HG03571 (cell line): ENCODE measurements around the gene DENND1C.

Experiments
- ATAC-seq: cut with Tn5 transposase; IDR thresholded peaks from one replicate; pipeline ENCODE4 v1.9.1; 2021; ENCODE audit not compliant: unreplicated experiment

Gene DENND1C

DNA sequence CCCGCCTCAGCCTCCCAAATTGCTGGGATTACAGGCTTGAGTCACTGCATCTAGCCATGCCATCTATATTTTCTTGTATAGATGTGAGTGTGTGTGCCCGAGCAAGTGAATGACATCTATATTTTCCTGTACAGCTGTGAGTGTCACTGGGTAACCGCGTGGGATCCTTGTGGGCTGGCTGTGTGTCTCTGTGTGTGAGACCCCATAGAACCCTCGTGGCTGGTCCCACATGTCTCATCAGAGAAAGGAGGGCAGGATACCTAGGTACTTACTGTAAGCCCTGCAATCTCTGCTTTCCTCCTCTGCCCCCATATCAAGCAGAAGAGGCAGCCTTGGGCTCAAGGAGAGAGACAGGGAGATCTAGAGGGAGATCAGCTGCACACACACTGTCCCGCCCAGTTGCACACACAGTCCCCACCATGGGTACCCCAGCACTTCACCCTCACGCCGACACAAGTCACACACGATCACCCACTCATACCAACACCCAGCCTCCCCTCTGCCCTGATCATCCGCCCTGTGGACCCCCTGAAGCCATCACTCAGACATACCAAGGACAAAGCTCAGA lies 655 bp downstream of the DENND1C start:
- ATAC-seq: peak; percentile 30

DNA sequence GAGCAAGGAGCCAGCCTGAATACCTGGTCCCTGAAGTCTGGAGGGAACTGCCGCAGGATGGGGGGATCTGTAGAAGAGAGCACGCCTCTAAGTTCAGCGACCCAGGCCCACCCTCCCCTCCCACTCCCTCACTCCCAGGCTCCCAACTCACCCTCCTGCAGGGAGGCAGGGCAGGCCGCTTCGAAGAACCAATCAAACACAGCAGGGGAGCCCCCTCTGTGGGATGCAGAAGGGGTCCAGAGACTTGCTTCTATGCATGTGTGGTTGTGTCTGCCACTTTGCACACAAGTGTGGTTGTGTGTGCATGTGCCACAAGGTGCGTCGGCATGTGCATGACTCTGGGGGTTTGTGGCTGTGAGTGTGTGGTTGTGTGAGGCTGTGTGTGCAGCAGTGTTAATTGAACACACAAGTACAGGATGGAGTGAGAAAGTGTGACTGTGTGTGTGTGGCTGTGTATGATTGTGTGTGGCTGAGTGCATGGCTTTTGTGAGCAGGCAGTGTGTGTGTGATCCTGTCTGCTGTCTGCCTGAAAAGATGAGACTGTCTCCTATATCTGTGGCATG lies 1.7 kb downstream of the DENND1C start:
- no peak for ATAC-seq

- no peak for ATAC-seq
Observed at GRCh38 chr19:6478815-6479214, 2.8 kb downstream of the DENND1C start.

GRCh38 chr19:6476896-6477431 lies 4.6 kb downstream of the DENND1C start:
- no peak for ATAC-seq

DNA sequence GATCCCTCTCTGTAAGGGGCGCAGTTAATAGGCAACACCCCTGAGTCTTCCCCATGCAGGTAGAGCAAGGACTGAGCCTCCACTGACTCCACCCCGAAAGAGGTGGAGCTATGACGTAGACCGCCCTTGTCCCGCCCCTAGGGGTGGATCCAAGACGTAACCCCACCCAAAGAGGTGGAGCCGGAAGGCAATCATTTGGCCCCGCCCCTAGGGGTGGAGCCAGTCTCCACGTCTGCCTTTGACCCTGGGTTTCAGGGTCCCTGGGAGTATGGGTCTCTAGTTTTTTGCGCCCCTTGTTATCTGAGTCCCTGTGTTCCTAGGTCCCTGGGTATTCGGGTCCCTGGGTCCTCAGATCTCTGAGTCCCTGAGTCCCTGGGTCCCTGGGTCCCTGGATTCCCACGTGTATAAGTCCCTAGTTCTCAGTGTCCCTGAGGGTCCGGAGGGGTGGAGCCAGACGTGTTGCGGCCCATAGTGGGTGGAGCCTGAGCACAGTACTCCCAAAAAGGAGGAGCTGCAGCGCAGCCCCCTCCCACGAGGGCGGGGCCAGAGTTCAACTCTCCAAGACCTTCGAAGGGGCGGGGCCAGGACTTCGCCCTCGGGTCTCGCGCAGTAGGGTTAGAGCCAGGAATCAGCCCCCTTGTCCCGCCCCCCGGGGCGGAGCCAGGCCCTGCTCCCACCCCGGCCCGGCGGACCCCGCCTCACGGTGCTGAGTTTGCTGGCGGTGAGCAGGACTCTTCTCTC lies 5.3 kb downstream of the DENND1C start:
- ATAC-seq: no peak

DNA sequence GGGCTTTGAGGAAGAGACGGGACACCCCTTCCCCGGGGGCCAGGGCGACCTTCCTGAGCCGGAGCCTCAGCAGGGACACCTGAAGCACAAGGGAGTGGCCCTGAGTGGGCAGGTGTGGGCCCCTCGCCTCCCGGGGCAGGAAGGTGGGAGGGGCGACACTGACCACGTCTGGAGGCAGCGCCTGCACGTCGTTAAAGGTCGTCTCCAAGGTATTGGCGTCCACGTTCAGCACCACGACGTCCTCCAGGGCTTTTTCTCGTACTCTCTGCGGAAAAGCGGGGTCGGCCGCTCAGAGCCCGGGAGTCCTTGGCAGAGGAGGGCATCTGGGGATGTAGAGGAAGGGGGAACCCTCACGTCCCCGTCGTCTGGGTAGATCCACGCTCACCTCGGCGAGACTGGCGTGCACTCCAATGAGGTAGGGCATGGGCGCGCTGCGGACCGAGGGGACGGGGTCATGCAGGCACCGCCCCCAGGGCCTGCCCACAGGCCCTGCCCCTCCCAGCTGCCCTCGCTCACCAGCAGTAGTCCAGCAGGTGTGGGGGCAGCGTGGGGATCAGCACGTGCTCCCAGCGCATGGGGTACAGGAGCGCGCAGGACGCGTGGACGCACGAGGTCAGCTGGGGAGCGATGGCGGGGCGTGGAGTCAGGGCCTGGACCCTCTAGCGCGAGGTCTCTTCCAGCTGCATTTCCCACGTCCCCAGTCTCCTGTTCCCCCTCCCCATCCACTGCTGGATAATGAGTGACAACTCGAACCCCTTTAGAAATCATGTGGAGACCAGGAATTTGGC lies 6.1 kb downstream of the DENND1C start:
- no peak for ATAC-seq

DNA sequence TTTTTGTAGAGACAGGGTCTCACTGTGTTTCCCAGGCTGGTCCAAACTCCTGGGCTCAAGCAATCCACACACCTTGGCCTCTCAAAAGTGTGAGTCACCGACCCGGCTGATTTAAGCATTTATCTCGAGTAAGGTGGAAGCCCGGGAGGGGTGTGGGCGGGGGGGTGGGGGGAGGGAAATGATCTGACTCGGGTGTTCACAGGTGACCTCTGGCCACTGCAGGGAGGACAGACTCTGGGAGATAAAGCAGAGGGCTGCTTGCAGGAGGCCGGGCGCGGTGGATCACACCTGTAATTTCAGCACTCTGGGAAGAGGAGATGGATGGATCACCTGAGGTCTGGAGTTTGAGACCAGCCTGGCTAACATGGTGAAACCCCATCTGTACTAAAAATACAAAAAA lies 7.9 kb downstream of the DENND1C start:
- ATAC-seq: no peak

- ATAC-seq: no peak
Observed at GRCh38 chr19:6472713-6473112, 8.9 kb downstream of the DENND1C start.

DNA sequence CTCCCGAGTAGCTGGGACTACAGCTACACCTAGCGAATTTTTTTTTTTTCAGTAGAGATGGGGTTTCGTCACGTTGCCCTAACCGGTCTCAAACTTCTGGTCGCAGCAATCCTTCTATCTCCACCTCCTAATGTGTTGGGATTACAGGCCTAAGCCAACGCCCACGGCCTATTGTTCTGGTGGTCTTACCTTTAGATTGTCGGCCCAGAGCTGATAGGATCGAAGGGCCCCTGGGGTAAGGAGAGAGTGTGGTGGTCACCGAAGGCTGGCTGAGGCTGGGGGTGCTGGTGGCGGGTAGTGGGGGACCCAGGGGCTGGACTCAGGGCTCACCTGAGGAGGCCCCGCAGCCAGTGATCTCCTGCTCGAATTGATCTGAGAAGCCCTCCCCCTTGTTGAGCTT lies 10.5 kb downstream of the DENND1C start:
- ATAC-seq: no peak

GRCh38 chr19:6470173-6470572 lies 11.4 kb downstream of the DENND1C start:
- no peak for ATAC-seq

DNA sequence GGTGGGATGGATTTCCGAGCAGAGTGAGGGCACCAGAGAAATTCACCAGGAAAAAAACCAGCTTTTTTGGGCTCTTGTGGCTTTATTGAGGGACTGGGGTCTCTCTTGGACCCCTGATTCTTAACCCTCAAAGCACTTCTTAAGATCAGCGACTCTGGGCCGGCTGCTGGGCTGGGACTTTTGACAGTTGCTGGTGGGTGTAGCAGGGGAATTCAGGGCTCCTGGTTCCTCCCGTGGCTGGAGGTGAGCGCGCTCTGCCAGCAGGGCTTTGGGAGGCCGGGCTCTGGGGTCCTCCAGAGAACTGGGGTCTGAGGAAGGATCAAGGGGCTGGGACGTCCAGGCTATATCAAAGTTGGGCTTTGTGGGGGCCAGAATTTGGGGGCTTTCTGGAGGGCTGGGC lies 14.2 kb downstream of the DENND1C start:
- no peak for ATAC-seq

GRCh38 chr19:6466526-6467248 lies 14.9 kb downstream of the DENND1C start:
- ATAC-seq: no peak

DNA sequence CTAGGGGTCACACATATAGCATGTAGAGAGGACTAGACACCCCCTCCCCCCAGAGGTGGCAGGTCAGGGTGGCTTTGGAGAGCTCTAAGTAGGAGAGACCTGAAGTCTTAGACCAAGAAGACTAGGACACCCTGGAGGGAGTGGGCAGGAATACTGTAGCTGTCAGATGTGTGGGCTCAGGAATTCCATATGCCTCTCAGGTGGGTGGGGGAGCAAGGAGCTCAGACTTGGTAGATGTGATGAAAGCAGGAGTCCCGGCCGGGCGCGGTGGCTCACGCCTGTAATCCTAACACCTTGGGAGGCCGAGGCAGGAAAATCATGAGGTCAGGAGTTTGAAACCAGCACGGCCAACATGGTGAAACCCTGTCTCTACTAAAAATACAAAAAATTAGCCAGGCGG lies 15.9 kb downstream of the DENND1C start:
- no peak for ATAC-seq

DNA sequence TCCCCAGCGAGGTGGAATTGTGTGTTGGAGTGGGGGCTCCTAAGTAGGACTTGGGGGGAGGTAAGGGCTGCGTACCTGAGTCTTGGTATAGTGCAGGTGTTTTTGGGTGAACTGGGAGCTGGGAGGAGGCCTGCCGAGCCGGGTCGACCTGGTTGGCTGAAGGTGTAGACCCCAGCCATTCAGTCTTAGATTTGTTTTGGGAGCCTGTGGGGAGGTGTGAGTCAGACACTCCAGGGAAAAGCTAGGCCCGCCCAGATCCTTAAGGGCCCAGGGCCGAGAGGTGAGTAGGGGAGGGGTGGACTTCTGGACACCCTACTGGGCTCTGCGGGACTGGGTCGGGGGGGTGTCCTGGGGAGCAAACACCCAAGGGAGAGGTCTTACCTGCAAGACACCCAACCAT lies 16.6 kb downstream of the DENND1C start:
- no peak for ATAC-seq

- no peak for ATAC-seq
Observed at GRCh38 chr19:6464070-6464873, 17.3 kb downstream of the DENND1C start, which contains the start of gene CRB3. CRB3 (plus strand) TSS chr19:6464271; CDS start chr19:6464702, 431 bp downstream.

GRCh38 chr19:6460099-6460884 lies 21.3 kb downstream of the DENND1C start:
- peak; percentile 54 for ATAC-seq

DNA sequence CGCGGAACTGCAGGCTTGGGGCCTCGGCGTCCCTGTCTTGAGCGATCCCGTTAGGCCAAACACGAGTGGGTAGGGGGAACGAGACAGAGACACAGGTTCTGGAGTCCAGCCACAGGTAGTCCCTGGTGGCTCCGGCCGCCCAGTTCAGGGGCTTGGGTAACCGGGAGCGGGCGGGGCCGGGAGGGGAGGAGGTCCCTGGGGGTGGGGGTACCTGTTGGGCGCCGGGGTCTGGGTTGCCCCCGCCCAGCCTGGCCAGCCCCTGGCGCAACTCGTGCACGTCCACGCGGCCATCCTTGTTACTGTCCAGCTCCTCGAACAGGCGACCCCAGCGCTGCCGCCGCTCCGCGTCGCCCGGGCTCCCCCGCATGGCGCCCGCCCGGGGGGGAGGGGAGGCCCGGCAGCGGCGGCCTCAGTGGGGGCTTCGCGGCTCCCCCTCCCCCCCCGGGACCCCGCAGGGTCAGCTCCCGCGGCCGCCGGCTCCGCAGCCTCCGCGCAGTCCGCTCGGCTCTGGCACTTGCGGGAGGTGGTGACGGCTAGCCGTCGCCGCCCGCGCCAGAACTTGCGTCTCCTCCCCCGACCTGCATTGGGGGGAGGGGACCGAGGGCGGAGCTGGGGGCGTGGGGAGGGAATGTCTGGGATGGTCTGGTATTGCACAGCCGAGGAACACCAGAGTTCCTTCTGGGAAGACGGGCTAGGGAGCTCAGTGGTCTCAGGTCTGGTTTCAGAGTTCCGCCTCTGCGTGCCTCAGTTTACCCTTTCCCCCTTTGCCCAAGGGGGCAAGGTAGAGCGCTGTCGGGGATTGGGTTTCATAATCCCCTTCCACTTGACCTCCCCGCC lies 22.1 kb downstream of the DENND1C start, which contains the start of gene SLC25A23:
SLC25A23 (minus strand) TSS at position 531 of the 837 bp plus-strand sequence; CDS start at position 367, 164 bp downstream.
- ATAC-seq: peak; percentile 15

DNA sequence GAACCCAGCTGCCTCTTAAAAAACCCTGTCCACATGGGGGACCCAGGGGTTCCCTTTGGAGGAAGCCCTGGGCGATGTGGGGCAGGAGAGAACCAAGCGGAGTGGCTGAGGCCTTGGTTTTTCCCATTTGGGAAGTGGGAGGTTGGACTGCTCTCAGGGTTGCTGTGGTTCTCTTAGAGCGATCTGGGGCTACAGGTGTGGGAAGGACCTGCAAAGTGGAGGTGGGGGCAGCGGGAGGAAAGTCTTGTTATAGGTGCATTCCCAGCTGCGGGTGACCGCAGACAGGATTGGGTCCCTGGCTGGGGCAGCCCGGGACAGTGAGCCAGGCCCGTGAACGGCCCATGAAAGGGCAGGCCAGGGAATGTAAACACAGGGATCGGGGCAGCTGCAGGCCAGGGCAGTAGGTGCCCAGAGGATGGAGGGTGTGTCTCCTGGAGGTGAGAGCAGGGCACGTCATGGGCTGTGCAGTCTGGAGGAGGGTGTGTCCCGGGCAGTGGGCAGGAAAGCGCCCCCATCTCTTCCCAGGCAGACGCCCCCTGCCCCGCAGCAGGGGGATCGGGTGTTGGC lies 22.8 kb downstream of the DENND1C start:
- no peak for ATAC-seq
